Karpas-422 (cell line): ENCODE measurements around the gene SMIM7. TPM values are rescaled to one million over a fixed set of nuclear protein-coding genes. Genes with fewer than 3 reads are reported as not detected.
"Not testable (repeated sequence)": the region's sequence is repeated elsewhere in the genome, so short reads cannot be mapped to it uniquely, and the experiment has no call there.

Source experiments
- DNase-seq: peaks from one replicate; pipeline ENCODE4 v3.0.0-alpha.2; 2015
- H2AFZ ChIP-seq: fragments of 200-600 bp; sonication (generic); 2 replicates; pipeline ENCODE4 v1.6.1; 2014; ENCODE audit warnings: antibody characterized with exemption, low read length, mixed read lengths
- H3K27ac ChIP-seq: fragments of 200-600 bp; sonication (generic); 2 replicates; pipeline ENCODE4 v1.5.1; 2014; ENCODE audit warnings: mild to moderate bottlenecking, low read length, moderate library complexity
- H3K27me3 ChIP-seq: fragments of 200-600 bp; sonication (generic); 2 replicates; pipeline ENCODE4 v1.6.1; 2014; ENCODE audit warnings: low read length, mixed read lengths
- H3K36me3 ChIP-seq: fragments of 200-600 bp; sonication (generic); 2 replicates; pipeline ENCODE4 v1.6.1; 2014; ENCODE audit warnings: low read length, mixed read lengths; ENCODE audit not compliant: insufficient read depth
- H3K4me1 ChIP-seq: fragments of 200-600 bp; sonication (generic); 2 replicates; pipeline ENCODE4 v1.6.1; 2014; ENCODE audit warnings: mild to moderate bottlenecking, low read length, mixed read lengths
- H3K4me2 ChIP-seq: fragments of 200-600 bp; sonication (generic); 2 replicates; pipeline ENCODE4 v1.6.1; 2014; ENCODE audit warnings: low read length, low read depth, mild to moderate bottlenecking; ENCODE audit not compliant: poor library complexity, severe bottlenecking
- H3K4me3 ChIP-seq: fragments of 200-600 bp; sonication (generic); 2 replicates; pipeline ENCODE4 v1.5.1; 2014; ENCODE audit warnings: mild to moderate bottlenecking, antibody characterized with exemption, low read length, mixed read lengths
- H3K79me2 ChIP-seq: fragments of 200-600 bp; sonication (generic); 2 replicates; pipeline ENCODE4 v1.6.1; 2014; ENCODE audit warnings: mild to moderate bottlenecking, low read length, mixed read lengths
- H3K9ac ChIP-seq: fragments of 200-600 bp; sonication (generic); 2 replicates; pipeline ENCODE4 v1.6.0; 2014; ENCODE audit warnings: low read length
- H3K9me2 ChIP-seq: fragments of 200-600 bp; sonication (generic), shearing (Covaris generic); replicated peaks from 2 replicates; pipeline ENCODE4 v1.6.0; 2014; ENCODE audit warnings: mild to moderate bottlenecking, low read length, moderate library complexity; ENCODE audit not compliant: insufficient read depth
- H3K9me3 ChIP-seq: fragments of 300-700, 200-600 bp; sonication (generic); 2 replicates; pipeline ENCODE4 v1.6.1; 2014; ENCODE audit warnings: low read length, mixed read lengths
- H4K20me1 ChIP-seq: fragments of 200-600 bp; sonication (generic); 2 replicates; pipeline ENCODE4 v1.6.1; 2014; ENCODE audit warnings: mild to moderate bottlenecking, antibody characterized with exemption, low read length, low read depth; ENCODE audit not compliant: insufficient read depth
- total RNA-seq: library from RNA; depleted of rRNA; stranded (reverse); fragments of >200 nt; shearing (Covaris generic); gene quantifications from 2 replicates; pipeline ENCODE4 v1.2.3, GENCODE V29; 2014; ENCODE audit warnings: low replicate concordance

Gene SMIM7
- total RNA-seq, 1 experiment from 2014 or later: 62.0 TPM

DNA sequence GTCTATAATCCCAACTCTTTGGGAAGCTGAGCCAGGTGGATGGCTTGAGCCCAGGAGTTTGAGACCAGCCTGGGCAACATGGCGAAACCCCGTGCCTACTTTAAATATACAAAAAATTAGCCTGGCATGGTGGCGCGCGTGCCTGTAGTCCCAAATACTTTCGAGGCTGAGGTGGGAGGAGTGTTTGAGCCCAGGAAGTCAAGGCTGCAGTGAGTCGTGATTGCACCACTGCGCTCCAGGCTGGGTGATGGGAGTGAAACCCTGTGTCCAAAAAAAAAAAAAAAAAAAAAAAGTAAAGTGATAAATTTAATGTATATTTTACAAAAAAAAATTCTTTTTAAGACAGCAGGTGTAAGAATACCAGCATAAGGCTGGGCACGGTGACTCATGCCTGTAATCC lies 18.6 kb upstream of the SMIM7 start:
- Histone ChIP-seq H3K4me2 (no peak overlapping the region), H4K20me1 (no peaks in the 10 kb centered on the region), H3K27me3 (no peaks in the 10 kb centered on the region), H2AFZ (no peak overlapping the region), H3K79me2 (peaks cover 4% of the 10 kb centered on the region; the same call in 1 of the 2 replicates), H3K27ac (no peak overlapping the region), H3K9me2 (no peaks in the 10 kb centered on the region), H3K4me3 (no peak overlapping the region), H3K4me1 (no peaks in the 10 kb centered on the region), H3K36me3 (peaks cover 10% of the 10 kb centered on the region), H3K9ac (no peak overlapping the region), H3K9me3 (no peaks in the 10 kb centered on the region)
- no peak for DNase-seq

DNA sequence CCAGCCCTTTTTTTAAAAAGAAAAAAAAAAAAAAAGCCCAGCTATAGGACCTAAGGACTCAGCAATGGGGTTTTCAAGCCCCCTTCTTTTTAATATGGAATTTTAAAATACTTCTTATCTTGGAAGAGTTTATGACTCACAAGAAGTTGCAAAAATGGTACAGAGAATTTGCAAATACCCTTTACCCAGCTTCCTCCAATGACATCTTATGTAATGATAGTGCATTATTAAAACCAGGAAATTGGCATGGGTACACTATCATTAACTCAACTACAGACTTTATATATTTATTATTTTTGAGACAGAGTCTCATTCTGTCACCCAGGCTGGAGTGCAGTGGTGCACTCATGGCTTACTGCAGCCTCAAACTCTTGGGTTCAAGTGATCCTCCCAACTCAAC lies 17.1 kb upstream of the SMIM7 start:
- H3K36me3 ChIP-seq: peaks cover 10% of the 10 kb centered on the region
- no peak overlapping the region for H3K9ac ChIP-seq
- H3K9me3 ChIP-seq: no peaks in the 10 kb centered on the region
- no peak overlapping the region for H3K4me3 ChIP-seq
- H3K27me3 ChIP-seq: no peaks in the 10 kb centered on the region
- H3K4me1 ChIP-seq: peaks cover under 1% of the 10 kb centered on the region
- H2AFZ ChIP-seq: no peak overlapping the region
- H3K9me2 ChIP-seq: no peaks in the 10 kb centered on the region
- peaks cover 7% of the 10 kb centered on the region; the same call in 1 of the 2 replicates for H3K79me2 ChIP-seq
- H3K27ac ChIP-seq: no peak overlapping the region
- H3K4me2 ChIP-seq: no peak overlapping the region
- no peak for DNase-seq
- H4K20me1 ChIP-seq: no peaks in the 10 kb centered on the region

DNA sequence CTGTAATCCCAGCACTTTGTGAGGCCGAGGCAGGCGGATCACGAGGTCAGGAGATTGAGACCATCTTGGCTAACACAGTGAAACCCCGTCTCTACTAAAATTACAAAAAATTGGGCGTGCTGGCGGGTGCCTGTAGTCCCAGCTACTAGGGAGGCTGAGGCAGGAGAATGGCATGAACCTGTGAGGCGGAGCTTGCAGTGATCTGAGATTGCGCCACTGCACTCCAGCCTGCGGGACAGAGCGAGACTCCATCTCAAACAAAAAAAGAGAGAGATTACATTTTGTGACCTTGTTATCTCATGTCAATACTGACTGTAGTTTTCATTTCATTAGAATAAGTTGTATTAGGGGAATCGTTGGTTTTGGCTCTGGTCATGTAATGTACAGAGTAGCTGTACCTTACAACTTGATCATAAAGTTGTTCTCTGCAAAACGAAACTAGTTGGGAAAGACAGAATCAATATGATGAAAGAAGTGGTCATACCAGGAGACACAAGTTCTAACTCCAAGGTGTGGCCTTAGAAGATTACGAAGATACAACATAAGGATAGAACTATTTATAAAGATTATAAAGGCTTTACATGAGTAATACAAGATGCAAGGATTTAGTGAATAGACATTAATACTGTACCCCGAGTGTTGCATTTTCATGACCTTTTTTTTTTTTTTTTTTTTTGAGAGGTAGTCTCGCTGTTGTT lies 16.3 kb upstream of the SMIM7 start:
- peaks cover 7% of the 10 kb centered on the region; the same call in 1 of the 2 replicates for H3K79me2 ChIP-seq
- H3K27ac ChIP-seq: no peak overlapping the region
- H2AFZ ChIP-seq: no peak overlapping the region
- DNase-seq: no peak
- no peaks in the 10 kb centered on the region for H3K9me3 ChIP-seq
- no peak overlapping the region for H3K9ac ChIP-seq
- H3K4me2 ChIP-seq: no peak overlapping the region
- H3K27me3 ChIP-seq: no peaks in the 10 kb centered on the region
- H3K9me2 ChIP-seq: no peaks in the 10 kb centered on the region
- peaks cover 9% of the 10 kb centered on the region for H3K4me1 ChIP-seq
- no peak overlapping the region for H3K4me3 ChIP-seq
- H3K36me3 ChIP-seq: peaks cover 10% of the 10 kb centered on the region
- H4K20me1 ChIP-seq: no peaks in the 10 kb centered on the region

DNA sequence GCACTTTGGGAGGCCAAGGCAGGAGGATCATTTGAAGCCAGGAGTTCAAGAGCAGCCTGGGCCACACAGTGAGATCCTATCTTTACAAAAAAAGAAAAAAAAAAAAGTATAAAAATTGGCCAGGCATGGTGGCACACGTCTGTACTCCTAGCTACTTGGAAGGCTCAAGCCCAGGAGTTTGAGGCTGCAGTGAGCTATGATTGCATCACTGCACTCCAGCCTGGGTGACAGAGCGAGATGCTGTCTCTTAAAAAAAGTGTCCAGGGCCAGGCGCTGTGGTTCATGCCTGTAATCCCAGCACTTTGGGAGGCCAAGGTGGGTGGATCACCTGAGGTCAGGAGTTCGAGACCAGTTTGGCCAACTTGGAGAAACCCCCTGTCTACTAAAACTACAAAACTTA lies 13.9 kb upstream of the SMIM7 start:
- not testable (repeated sequence) for H3K4me2 ChIP-seq, H3K27ac ChIP-seq, DNase-seq, H3K9me2 ChIP-seq, H3K4me1 ChIP-seq, H3K79me2 ChIP-seq, H3K36me3 ChIP-seq, H3K4me3 ChIP-seq, H3K27me3 ChIP-seq, H3K9ac ChIP-seq, H2AFZ ChIP-seq, H3K9me3 ChIP-seq, H4K20me1 ChIP-seq

DNA sequence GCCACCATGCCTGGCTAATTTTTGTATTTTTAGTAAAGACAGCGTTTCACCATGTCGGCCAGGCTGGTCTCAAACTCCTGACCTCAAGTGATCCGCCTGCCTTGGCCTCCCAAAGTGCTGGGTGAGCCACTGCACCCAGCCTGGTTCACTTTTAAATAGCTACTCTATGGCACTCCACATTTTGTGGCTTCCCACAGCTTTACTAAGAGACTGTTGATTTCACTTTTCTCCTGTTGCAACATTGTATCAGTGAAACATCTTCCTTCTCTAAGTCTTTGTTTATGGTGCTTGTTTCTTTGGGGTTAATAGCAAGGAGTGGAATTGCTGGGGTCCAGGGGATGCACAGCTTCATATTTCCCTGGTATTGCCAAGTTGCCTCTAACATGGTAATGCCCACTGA lies 13.3 kb upstream of the SMIM7 start:
- no peaks in the 10 kb centered on the region for H3K9me3 ChIP-seq
- H3K9ac ChIP-seq: no peak overlapping the region
- no peaks in the 10 kb centered on the region for H4K20me1 ChIP-seq
- H3K4me2 ChIP-seq: no peak overlapping the region
- H3K79me2 ChIP-seq: peaks cover 7% of the 10 kb centered on the region; the same call in 1 of the 2 replicates
- H3K9me2 ChIP-seq: no peaks in the 10 kb centered on the region
- H3K27me3 ChIP-seq: no peaks in the 10 kb centered on the region
- peaks cover 9% of the 10 kb centered on the region for H3K4me1 ChIP-seq
- no peak overlapping the region for H3K27ac ChIP-seq
- no peak overlapping the region for H3K4me3 ChIP-seq
- DNase-seq: no peak
- no peaks in the 10 kb centered on the region for H3K36me3 ChIP-seq
- H2AFZ ChIP-seq: no peak overlapping the region

DNA sequence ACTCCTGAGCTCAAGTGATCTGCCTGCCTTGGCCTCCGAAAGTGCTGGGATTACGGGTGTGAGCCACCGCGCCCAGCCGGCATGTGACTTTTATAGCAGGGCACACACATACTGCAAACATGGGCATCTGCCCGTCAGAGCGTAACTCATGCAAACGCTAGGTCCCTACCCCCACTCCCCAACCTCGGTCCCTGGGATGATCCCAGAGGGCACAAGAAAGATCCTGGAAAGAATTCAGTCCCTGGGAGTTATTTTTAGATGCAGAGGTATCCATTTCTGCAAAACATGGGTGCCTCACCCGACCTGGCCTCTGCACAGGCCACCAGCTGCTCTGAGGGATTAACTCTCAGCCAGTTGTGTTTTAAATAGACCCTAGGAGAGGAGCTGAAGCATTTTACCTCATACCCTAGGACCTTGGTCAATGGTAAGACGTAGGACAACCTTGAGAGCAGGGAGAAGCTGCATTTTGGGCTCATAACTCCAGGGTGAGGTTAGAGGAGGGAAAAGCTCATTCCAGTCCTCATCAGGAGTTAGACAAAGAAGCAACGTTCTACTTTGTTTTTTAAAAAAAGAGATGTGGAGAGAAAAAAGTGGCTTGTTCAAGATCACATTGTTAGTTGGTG lies 11.8 kb upstream of the SMIM7 start:
- Histone ChIP-seq H4K20me1 (no peaks in the 10 kb centered on the region), H2AFZ (no peak overlapping the region), H3K9ac (no peak overlapping the region), H3K4me2 (no peak overlapping the region), H3K79me2 (peaks cover 12% of the 10 kb centered on the region; the same call in 1 of the 2 replicates), H3K4me3 (no peak overlapping the region), H3K27me3 (no peaks in the 10 kb centered on the region), H3K4me1 (peaks cover 9% of the 10 kb centered on the region), H3K36me3 (no peaks in the 10 kb centered on the region), H3K27ac (no peak overlapping the region), H3K9me3 (no peaks in the 10 kb centered on the region), H3K9me2 (no peaks in the 10 kb centered on the region)
- DNase-seq: no peak

DNA sequence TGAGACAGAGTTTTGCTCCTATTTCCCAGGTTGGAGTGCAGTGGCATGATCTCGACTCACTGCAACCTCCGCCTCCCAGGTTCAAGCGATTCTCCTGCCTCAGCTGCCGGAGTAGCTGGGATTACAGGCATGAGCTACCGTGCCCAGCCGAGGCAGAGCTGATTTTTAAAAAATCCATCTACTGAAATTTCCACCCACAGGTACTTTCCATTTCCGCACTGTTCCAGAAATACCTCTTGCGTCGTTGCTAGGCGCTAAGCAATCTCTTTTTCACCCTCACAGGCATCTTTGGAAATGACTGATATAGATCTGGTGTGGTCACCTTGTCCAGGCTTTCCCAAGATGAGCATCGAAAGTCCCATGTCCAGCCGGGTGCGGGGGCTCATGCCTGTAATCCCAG lies 10.3 kb upstream of the SMIM7 start:
- Histone ChIP-seq H3K27me3 (no peaks in the 10 kb centered on the region), H4K20me1 (no peaks in the 10 kb centered on the region), H3K9me3 (no peaks in the 10 kb centered on the region)

GRCh38 chr19:16668702-16669101 lies 8.8 kb upstream of the SMIM7 start:
- H3K36me3 ChIP-seq, H3K27me3 ChIP-seq, H3K27ac ChIP-seq, DNase-seq, H3K4me3 ChIP-seq, H3K4me2 ChIP-seq, H3K9me2 ChIP-seq, H3K9me3 ChIP-seq, H3K9ac ChIP-seq, H3K4me1 ChIP-seq, H2AFZ ChIP-seq, H4K20me1 ChIP-seq: not testable (repeated sequence)
- peaks cover 29% of the 10 kb centered on the region for H3K79me2 ChIP-seq

More for the DNA sequence above, 10.3 kb upstream of the SMIM7 start:
- no peak overlapping the region for H3K4me2 ChIP-seq
- H3K4me3 ChIP-seq: no peak overlapping the region
- no peaks in the 10 kb centered on the region for H3K9me2 ChIP-seq
- peaks cover 9% of the 10 kb centered on the region for H3K4me1 ChIP-seq
- H3K36me3 ChIP-seq: no peaks in the 10 kb centered on the region
- no peak overlapping the region for H3K9ac ChIP-seq
- no peak overlapping the region for H2AFZ ChIP-seq
- H3K79me2 ChIP-seq: peaks cover 21% of the 10 kb centered on the region
- H3K27ac ChIP-seq: no peak overlapping the region
- no peak for DNase-seq
